ENCODE measurements around the gene CAMK2D.

Gene CAMK2D

DNA sequence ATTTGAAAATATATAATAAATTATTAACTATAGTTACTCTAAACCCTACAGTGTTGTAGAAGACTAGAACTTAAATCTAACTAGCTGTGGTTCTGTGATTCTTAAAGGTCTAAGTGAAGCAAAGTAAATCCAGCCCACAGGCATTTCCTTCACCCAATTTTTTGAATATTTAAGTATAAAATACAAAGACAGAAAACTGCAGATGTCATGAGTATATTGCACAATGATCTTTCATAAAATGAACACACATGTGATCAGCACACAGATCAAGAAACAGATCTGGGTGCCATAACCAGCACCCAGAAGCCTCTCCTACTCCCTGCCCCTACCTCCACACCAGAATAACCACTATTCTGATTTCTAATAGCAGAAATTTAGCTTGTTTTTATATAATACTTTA, 82.9 kb downstream of the CAMK2D start:
- DNase-seq: no peak

DNA sequence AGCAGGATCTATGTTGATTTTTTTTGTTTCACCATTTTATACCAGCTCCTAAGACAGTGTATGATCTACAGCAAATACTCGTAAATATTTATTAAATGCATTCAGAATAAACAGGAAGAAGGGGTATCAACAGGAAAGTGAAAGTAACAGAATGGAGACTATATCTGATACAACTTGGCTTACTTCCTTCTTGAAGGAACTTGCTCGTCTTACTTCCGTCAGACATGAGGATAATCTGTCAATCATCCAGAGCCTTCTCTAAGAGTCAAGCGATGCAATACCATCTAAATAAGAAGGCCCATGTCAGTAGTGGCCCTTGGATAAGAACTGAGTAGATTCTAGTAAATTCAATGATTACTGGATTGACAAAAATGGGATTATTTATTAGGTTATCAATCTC, 84.2 kb downstream of the CAMK2D start:
- no peak for DNase-seq

DNA sequence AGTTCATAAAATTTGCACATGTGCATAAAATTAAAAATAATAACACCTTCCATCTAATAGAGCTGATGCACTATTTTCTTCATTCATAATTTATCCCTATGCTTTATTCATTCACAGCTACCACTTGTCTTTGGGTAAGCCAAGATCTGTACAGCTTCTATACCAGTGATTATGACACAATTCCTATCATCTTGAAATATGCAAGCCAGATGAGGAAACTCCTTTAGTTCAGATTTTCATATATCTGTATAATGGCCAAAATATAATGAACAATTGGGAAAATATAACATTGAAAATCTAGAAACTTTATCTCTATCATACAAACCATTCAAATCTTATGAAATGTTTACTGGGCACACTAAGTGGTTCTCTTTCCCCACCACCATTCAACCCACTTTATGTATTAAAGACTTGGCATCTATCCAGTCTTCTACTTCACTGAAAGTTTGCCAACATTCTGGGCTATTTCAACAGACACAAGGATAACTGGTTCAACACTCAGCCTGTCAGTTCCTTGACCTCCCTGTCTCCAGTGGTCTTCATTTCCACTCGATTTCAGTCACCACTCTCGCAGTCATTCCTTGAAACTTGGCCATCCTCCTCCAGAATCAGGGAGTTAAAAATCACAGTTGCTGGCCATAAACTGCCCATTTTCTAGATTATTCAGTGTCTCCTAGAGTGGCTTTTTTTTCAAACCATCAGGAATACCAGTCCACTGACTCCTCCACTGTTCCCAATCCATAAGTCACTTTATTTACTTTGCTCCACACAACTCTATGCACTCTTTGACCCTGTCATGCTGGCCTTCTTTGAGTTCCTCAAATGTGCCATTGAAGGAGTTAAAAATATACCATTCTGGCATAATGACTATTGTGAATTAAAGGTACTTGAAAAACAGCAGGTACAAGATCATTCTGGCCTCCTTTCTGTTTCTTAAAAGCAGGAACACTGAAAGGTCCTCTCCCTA, 85.5 kb downstream of the CAMK2D start:
- no peak for DNase-seq

DNA sequence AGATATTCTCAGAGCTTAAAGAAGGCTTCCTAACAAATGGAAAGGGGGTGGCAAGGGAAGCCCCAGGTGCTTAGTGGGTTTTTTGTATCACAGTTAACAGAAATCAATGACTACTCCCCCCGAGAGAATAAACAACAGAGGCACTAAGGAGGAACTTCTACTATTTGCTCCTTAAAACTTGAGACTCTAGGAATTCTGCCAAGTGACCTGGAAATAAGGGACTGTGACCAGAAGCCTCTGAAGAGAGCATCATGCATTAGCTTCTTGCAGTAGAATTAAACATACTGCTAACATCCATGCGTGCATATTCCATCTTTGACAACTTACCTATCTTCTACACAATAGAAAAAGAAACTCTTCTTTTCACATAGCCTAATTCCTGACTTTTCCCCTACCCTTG, 86.8 kb downstream of the CAMK2D start:
- DNase-seq: no peak

DNA sequence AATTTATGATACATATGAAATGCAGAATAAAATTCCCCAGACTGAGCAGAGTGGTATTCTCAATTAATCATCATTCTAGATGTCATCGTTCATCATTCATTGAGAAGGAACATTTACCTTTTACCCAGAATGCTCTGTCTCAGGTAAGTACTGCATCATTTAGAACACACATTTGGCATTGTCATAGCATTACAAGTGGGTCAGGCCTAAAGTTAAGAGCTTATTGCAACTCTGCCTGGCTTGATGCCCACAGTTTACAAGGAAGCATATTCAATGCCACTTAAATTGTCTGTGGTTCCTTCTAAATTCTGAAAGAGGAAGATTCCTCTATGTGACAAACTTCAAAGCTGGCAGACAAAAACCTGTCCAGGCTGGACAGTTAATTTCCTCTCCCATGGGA, 87.3 kb downstream of the CAMK2D start:
- no peak for DNase-seq

DNA sequence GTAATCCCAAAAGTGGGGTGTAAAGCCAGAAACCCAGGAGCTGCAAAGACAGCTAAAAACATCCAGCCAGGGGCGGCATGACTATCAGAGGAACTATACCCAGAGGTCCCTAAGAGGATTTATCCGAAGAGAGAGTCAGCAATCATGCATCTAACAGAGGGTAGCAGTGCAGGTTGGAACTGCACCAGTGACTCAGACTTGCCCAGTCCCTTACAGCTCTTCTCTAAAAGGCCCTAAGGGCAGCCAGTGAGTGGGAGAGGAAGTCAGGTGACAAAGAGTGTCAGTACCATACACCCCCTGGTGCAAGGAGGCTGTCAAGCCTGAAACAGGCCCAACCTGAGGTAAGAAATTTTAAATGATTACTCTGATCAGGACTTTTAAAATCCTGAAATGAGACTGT, 88.1 kb downstream of the CAMK2D start:
- DNase-seq: no peak

DNA sequence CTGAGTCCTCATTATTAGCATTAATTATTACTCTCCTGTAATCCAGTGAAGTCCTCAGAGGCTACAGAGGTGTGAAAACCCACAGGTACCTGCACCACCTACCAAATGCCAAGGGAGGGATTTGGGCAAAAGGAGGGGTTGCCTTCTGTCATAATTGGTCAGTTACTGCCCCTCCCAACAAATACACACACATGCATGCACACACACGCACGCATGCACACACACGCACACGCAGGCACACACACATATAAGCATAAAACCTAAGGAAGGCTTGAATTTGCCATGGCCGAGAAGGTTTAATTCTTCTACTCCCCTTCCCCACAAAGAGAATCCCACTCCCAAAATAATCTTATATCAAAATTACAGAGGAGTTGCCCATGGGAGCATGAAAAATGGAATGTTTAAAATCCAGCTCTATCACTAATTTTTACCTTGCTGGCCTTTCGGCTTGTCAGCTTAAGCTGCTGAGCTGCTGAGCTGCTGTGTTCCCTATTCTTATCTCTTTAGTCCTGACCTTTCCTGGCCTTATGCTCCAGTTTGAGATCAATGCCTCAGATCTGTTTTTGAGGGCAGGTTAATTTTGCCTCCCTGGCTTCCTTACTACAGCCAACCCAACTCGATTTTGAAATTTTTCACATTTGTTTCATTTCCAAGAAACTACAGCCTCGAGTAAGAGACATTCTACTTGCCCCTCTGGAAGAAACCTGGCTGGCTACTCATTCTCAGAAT, 95.0 kb downstream of the CAMK2D start:
- DNase-seq: no peak

DNA sequence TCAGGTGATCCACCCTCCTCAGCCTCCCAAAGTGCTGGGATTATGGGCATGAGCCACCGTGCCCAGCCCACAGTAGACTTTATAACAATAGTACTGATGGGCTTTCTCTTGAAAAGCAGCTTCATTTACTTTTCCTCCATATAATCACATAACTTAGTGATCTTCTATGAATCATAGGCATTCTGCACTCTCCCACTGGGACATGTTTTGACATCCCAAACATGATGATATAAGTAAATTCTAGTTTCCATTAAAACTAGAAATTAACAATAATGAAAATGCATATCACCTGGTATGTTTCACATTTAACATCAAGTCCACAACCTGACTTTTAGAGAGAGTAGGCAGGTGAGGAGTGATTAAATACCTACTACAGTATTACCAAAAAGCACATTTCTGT, 96.5 kb downstream of the CAMK2D start:
- DNase-seq: no peak

- no peak for DNase-seq
These were observed 99.0 kb downstream of the CAMK2D start for GRCh38 chr4:113662581-113662980.

GRCh38 chr4:113659127-113659526, 102.4 kb downstream of the CAMK2D start:
- DNase-seq: no peak

- no peak for DNase-seq
These were observed 103.8 kb downstream of the CAMK2D start for GRCh38 chr4:113657586-113658233.

GRCh38 chr4:113653871-113654270, 107.7 kb downstream of the CAMK2D start:
- DNase-seq: no peak

GRCh38 chr4:113646442-113646822, 115.1 kb downstream of the CAMK2D start:
- no peak for DNase-seq

- no peak for DNase-seq
These were observed 115.6 kb downstream of the CAMK2D start for GRCh38 chr4:113645771-113646441.

DNA sequence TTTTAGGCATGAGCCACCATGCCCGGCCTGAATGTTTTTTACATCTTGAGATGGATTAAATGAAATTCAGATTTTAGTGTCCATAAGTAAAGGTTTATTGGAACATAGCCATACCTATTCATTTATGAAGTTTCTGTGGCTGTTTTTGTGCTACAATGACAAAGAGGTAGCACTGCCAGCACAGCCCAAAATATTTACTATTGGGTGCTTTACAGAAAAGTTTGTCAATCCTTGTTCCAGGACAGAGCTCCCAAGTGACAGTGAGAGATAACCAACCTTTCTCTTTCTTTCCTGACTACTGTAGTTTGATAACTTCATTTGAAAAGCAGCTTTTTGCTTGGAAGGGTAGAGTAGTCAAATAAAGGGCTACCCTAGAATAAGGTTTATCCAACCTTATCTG, 116.2 kb downstream of the CAMK2D start:
- no peak for DNase-seq

- no peak for DNase-seq
These were observed 117.1 kb downstream of the CAMK2D start for GRCh38 chr4:113644398-113644797.

- DNase-seq: no peak
These were observed 118.0 kb downstream of the CAMK2D start for GRCh38 chr4:113643505-113643904.

DNA sequence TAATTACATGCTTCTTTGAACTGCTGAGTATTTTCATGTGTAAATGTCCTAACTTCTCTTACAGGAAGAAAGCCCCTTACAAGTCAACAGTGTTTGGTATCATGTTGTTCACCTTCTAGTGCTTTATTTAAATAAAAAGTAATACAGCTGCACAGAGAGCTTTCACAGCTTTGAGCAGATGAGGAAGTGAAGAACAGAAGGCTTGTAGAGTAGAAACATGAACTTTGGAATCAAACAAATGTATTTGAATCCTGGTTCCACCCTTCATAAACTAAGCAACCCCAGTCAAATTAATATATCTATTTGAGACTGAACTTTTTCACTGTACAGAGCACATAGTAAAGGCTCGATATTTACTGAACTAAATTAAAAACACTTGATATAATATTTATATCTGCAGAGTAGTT, 120.5 kb downstream of the CAMK2D start:
- DNase-seq: no peak

DNA sequence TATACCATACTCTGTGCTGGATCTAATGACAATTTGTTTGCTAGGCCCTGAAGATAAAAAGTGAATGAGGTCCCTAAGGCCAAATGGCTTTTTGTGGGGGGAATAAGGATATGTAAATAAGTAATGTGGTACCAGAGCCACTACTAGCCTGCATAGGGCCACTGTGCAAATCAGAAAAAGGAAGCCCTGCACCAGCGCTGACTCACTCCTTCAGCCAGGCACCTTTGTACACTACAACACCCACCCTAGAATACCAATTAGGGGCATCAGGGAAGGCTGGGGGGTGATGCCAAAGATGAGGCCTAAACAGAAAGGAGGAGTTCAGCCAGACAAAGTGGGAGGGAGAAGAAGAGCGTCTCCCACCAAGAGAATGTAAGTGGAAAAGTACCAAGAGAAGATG, 122.2 kb downstream of the CAMK2D start:
- no peak for DNase-seq

DNA sequence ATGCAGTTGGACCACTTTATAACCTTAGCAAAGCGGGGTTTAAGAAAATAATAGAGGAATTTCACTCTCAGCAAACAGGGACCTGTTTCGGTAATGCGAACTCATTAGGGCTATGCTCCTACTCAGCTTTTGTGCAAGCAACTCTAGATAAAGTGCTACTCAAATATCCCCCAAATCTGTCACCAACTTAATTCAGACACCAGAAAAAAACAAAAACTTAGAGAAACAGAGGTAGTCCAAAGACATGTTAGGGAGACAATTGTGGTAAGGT, 123.0 kb downstream of the CAMK2D start:
- DNase-seq: no peak

DNA sequence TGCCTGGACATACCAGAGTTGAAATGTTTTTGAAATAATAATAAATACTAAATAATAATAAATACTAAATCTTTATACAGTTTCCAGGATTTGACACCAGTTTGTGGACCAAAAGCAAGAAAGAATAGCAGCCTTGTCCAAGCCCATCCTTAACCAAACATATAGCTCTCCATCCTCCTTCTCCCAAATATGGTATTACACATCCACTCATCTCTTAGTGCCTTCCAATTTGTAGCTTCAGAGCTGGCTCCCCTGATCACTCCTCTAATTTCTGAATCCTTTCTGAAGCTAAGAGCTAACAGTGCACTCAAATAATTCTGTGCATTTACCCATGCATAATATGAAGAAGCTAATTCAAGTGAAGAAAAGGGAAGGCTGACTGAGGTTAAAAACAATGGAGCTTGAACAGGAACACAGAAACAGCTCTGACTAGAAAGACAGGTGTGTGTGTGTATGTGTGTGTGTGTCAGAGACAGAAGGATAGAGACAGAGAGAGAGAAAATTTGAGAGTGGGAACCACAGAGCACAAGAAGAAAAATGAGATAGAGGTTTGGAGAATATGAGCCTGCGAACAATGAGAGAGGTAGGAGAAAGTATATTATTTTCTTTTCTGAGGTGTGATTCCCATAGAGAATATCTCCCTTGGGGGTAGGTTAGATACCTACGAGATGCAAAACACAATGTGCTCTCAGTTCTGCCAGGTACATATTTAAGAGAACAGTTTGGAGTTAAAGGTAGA, 123.5 kb downstream of the CAMK2D start:
- DNase-seq: no peak

GRCh38 chr4:113637363-113637762, 124.2 kb downstream of the CAMK2D start:
- no peak for DNase-seq

DNA sequence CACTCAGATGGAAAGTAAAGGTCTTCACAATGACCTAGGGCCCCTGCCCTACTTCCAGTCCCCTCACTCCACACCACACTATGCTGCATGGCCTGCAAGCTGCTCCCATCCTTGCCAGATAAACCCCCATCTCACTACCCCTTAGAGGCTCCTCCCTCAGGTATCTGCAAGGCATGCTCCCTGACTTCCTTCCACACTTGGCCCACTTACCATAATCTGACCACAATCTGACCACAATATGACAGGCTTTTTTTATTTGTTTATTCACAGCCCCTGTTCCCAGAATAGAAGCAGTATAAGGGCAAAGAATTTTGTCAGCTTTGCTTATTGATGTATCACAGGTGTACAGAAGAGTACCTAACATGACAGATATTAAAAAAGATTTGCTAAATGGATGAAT, 124.7 kb downstream of the CAMK2D start:
- no peak for DNase-seq
